HG03521 (cell line): ENCODE measurements around the gene SLC6A15.
A peak's percentile ranks its signal among the peaks of the same experiment; 100 is the strongest.

Experiments used
- ATAC-seq: cut with Tn5 transposase; IDR thresholded peaks from one replicate; pipeline ENCODE4 v1.9.1; 2021; ENCODE audit warnings: mild to moderate bottlenecking, moderate library complexity; ENCODE audit not compliant: unreplicated experiment

Gene SLC6A15

DNA sequence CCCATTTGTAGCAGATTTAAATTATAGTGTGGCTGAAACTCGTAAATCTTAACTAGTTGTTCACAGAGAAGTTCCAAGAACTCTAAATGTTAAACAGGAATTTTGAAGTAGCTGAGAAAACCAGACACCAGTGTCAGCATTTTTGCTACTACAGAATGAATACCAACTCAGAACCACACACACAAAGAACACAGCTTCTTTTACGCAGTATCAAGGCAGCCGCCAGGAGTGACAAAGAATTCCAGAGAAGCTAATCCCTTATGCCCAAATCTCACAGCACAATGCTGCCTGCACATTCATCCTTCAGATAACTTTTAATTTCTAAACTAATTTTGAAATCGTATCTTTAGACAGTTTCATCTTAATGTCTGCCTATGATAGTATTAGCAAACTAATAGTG is 37.4 kb downstream of the SLC6A15 start:
- no peak for ATAC-seq

DNA sequence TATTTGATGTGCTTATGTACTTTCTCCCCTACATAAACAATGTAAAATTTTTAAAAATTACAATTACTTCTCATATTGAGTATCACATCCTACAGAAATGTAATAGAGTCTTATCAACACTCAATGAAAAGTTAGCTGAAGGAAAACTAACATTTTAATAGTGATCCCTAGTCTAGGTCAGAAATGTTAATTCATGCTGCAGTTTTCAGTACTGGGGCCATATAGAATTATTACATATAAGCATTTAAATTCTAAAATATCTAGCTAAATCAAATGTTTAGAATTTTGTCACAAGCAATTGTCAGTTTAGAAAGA is 37.8 kb downstream of the SLC6A15 start:
- no peak for ATAC-seq

DNA sequence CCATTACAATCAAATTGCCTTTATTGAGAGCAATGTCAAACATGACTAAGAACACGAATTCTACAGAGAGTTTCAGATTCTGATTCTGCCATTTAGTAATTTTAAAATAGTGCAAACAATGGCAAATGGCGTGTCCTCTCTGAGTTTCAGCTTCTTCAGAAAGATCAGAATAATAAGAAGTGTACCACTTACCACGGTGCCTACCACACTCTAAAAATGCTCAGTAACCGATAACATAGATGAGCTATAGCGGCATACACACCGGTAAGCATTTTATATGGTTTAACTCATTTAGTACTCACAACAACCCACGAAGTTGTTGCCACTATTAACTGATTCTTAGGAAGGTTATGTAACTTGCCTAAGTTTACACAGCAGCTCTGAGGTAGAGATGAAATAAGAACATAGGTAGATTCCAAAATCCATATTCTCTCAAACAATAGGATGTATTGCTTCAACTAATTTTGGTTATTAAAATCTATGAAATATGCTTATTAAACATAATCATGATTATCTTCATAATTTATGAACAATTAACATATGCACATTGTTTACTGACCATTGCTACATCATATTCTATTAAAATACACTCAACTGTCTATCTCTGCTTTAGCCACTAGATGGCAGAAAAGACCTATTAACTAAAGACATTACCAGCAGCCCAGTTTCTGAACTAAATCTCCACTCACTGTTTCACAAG is 38.3 kb downstream of the SLC6A15 start:
- ATAC-seq, result peak; percentile 96

DNA sequence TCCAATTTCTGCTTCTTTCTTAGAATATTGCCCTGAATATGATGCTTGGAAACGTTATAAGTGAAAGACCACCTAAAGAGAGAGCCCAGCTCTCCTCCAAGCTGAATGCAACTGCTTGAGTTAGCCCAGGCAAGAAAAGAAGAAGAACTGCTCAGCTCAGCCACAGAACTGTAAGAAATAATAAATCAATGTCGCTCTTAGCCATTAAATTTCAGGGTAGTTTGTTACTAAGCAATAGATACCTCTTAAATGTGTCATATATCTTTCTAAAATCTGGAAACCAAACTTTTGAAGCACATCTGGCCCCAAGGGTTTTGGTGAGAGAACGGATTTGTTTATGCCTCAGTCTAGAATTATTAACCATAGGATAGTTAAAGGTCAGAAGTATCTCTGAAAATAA is 50.4 kb downstream of the SLC6A15 start:
- ATAC-seq, result no peak

DNA sequence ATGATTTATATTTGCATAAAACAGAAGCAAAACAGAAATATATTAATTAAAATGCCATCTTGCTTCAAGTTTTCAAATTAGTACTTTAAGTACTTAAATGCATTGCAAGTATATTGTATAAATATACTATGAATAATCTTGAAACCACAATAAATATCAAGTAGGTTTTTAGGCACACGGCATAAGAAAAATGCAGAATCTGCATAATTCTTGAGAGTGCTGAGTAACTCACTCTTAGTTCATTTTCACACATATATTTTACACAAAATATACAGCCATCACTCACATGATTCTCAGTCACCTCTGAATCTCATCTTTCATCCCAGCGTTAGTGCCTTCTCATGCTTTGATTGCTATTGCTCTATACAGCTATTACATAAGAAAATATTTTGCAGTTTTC is 51.9 kb downstream of the SLC6A15 start:
- no peak for ATAC-seq

DNA sequence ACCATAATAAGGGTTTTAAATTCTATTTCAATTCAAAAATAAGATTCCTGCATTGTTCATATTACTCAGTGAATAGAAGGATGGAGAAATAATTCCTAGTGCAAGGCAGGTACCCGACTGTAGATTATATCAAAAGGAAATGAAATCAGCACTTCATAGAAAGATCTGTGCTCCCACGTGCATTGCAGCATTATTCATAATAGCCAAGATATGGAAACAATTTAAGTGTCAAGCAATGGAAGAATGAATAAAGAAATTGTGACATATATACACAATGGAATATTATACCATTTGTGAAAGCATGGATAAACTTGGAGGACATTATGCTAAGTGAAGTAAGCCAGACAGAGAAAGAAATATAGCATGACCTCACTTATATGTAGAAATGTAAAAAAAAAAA is 53.8 kb downstream of the SLC6A15 start:
- ATAC-seq, result no peak

DNA sequence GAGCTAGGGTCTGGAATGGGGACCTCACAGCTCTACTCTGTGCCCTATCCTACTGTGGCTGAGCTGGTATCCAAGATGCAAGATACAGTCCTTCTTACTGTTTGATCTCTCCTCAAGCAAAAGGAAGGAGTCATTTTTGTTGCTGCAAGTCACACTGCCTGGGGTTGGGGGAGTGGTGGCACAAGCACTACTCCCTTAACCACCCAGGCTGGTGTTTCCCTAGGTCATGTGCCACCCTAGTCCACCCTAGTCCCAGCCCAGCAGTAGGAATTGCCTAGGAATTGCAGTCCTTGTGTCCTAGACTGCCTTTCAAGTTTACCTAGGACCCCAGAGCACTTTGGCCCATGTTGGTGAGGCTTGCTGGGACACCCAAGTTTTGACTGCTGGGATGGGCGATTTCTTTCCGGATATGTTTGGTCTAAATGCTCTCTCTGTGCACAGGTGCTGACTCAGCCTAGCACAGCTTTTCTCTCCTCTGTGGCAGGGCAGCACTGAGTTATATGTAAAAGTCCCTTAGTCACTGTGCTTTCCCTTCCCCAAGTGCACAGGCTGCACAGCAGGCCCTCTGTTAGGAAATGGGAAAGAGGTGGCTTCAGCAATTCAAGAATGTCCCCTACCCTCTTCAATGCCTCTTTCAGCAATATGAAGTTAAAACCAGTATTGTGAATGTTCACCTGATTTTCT is 54.9 kb downstream of the SLC6A15 start:
- ATAC-seq, result no peak

DNA sequence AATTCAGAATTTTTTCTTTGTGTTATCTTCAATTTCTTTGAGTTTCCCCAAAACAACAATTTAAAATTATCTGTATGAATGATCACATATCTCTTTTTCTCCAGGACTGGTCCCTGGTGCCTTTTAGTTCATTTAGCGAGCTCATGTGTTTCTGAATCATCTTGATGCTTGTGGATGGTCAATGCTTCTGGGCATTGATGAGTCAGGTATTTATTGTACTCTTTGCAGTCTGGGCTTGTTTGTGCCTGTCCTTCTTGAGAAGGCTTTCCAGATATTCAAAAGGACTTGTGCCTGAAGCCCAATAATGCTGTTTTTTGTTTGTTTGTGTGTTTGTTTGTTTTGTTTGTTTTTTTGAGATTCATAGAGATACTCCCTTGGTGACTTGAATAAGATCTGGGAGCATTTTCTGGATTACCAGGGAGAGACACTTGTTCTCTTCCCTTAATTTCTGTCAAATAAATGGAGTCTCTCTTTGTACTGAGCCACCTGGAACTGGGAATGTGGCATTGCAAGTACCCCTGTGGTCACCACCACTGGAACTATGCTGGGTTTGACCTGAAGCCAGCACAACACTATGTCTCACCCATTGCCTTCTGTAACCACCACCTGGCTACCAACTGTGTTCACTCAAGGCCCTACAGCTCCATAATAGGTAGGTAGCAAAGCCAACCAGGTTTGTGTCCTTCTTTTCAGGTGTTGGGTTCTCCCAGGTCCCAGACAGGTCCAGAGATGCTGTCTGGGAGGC is 56.3 kb downstream of the SLC6A15 start:
- ATAC-seq, result no peak

DNA sequence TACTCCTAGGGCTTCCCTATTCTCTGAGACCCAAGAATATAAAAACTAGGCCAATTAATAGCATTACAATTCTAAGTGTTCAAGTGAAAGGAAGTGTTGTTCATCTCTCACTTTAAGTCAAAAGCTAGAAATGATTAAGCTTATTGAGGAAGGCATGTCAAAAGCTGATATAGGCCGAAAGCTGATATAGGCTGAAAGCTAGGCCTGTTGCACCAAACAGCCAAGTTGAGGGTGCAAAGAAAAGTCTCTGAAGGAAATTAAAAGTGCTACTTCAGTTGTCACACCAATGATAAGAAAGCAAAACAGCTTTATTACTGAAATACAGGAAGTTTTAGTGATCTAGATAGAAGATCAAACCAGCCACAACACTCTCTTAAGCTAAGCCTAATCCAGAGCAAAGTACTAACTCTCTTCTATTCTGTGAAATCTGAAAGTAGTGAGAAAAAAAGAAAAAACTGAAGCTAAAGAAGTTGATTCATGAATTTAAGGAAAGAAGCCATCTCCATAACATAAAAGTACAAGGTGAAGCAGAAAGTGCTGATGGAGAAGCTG is 68.9 kb downstream of the SLC6A15 start:
- ATAC-seq, result no peak

DNA sequence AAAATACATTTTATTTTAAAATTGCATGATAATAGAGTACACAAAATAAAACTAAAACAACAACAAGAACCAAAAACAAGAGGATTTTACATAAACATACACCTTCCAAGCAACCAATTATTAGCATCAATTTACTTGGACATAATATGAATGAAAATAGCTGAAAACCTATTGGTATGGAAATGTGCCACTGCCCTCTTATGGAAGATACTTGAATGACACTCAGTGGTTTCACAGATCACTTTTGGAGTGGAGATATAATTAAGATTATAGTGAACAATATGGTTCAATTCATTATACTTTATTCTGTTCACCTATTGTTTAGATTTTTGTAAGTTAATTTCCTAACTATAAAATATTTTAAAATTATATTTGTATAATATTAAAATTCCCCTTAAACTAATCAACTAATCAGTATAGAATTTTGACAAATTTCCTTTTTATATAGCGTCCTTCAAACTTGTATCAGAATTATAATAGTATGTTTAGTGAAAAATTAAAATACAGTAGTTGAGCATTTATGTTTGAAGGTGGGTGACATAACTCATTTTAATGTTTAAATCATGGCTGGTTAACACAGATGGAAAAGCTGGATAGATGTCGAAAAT is 70.1 kb downstream of the SLC6A15 start:
- no peak for ATAC-seq

DNA sequence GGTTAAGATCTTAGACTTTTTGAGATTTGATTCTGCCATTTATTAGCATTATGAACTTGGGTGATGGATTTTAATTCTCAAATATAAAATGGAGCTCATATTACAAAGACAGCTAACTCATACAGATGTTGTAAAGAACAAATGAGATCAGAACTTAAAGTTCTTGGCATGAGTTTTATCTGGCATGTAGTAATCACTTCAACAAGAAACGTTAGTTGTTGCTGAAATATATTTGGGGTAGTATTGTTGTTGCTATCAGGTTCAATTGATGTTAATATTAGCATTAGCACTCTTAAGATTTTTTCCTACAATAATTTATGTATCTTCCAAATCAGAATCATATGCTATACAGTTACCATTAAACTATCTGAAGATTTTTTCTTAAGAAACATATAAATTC is 71.0 kb downstream of the SLC6A15 start:
- no peak for ATAC-seq

DNA sequence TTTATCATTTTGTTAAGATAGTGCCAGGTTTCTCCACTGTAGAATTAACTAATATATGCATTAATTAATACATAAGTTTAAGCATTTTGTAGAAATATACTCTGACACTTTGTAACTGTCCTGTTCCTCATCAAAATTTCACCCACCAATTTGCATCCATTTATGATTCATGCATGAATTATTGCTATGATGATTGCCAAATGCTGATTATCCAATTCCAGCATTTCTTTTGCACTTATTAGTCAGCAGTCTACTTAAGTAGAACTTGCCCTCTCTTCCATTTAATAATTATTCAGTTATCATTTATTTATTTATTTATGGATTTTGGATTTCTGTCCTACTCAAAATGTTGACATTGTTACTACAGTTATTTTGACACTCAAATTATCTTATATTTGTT is 72.2 kb downstream of the SLC6A15 start:
- no peak for ATAC-seq

DNA sequence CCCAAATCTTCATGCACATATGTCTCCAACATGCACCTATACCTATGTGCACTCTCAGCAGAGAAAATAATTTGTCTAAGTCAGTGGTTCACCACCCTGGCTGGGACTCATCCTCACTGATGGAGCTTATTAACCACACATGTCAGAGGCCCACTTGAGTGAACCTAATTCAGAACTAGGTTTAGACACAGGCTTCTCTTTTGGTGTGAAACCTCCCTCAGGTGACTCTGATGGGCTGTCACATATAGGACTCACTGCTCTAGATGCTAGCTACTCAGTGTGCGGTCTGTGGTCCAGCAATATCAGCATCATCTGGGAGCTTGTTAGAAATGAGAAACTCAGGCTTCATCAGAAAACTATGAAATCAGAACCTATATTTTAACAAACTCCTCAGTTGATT is 85.7 kb downstream of the SLC6A15 start:
- no peak for ATAC-seq

DNA sequence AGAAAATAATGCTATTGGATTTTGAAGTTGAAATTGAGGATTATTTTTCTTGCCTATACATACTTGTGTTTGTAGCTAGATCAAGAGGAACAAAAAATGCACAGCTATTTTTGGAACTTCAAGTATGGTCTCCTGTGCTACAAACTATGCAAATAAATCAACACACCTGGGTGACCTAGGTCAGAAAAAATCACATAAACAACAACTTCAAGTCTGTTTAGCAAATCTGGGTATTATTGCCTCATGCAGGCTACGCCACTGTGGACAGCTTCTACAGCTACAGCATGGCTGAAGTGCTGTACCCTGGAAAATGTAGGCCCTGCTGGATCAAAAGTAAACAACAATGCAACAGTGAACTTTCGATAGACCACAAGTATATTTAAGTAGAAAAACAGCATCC is 87.5 kb downstream of the SLC6A15 start:
- no peak for ATAC-seq

DNA sequence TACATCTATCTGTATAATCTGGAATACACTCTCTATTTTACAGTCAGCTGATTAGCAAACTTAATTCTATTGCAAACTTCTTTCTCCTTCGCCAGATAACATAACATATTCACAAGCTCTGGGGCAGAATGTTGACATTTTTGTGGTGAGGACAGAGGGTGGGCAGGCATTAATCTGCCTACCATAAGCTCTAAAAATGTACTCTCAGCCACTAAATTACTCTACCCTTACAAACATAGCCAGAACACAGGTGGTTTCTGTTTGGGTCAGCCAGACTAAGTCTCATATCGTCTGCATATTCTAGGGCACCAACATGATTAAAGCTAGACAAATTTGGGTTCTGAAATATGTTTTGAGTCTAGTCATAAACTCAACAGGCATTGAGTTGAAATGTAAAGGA is 90.1 kb downstream of the SLC6A15 start:
- no peak for ATAC-seq

DNA sequence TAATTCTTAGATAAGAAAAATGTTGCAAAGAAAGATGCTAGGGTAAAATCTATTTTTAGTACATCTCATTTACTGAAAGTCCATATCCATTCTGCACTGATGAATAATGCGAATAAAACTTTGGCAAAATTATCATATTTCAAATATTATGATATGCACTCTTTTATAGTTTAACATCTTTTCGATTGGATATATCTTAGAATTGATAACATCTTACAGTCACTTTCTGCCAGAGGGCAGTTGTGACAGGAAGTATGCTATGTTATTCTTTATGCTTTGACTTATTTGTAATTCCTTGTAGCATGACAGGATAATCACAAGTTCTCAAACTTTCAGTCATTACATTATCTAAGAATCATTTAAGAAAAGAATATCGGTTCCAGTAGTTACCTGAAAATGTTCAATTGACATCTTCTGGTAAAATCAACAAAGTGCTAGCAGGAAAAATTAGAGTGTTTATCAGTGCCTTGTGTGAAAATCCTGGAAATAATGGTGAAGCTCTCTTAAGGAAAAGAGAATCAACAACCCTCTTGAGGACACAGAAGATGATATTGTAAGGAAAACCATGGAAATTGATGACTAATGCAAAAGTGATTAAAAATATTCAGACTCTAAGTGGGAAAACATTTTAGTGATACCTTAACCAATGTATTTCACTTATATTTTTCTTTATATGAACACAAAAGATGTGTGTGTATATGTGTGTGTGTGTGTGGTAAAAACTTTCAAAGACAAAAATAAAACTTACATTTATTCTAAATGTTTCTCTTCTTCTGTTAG is 95.5 kb downstream of the SLC6A15 start:
- ATAC-seq, result no peak

DNA sequence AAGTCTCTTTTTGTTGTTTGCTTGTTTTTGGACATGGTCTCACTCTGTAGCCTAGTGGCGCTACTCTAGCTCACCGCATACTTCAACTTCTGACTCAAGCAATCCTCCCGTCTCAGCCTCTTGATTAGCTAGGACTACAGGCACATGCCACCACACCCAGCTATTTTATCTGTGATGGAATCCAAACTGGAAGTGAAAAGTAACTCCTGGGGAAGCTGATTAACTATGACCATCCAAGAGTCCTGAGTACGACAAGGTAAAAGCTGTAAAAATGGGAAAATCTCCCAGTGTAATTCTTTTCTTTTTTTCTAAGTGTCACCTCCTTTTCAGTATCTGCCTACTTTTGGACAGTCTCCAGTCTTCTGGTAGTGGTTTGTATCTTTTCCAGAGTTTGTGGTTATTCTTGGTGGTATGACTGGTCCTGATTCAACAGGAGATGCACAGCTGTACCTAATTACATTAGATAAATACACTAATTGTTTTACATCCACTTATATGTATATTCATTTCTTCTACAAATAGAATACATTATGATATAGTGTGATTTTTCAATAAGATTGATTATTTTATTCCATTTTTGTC is 97.8 kb downstream of the SLC6A15 start:
- ATAC-seq, result no peak

DNA sequence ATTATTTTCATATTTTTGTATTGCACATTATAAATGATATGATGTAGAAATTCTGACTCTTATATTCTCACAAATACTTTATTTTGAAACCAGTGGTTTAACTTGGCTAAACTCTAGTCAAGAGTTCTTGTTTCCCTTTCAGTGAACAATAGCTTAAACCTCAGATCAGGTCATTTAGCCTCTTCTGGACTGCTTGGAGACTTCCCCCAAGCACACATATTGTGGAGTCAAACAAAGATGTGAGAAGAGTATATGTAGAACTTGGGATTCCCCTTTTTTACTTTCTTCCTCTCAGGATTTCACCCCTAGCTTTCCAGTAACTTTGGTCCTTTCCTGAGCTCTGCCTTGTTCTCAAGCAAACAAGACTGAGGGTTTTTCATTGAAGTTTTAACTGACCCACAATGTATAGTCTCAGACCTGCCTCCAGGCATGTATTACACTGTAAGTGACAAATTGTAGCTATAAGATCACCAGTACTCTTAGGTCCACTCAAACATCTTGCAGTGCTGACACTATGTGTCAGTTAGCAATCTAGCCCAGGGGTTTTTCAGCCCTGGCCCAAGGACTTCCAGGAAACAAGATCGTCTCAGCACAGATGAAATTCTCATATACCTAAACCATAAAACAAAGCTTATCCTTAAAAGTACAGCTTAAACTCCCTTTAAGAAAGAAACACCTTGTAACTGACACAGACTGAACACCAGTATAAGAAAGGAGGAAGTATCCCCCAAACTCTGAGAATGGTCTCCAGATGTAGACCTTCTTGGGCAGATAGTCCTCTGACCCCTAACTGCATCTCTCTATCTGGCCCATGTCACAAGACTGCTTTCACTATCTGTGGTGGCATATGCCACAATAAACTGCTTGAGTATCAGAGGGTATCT is 98.6 kb downstream of the SLC6A15 start:
- no peak for ATAC-seq

DNA sequence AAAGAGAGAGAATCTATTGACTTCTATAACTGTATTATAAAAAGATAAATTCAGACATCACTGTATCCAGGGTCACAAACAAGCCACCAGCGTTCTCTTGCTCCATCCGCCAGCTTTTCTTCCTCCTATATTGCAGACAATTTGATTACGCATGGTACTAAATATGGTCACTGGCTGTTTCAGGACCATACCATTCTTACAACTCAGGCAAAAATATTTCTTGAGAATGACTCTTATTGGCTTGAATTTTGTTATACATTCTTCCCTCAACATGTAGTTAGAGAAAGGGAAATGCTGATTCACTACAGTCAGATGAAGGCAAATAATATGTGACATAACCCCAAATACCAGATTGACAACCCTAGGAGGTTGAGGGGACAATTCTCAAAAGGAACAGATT is 101.3 kb downstream of the SLC6A15 start:
- ATAC-seq, result no peak
